ENCODE data around the gene SLC6A7. TPM values are rescaled to one million over a fixed set of nuclear protein-coding genes. Genes with fewer than 3 reads are reported as not detected.

SLC6A7 gene
- total RNA-seq, 1 experiment from 2014 or later = not detected

DNA sequence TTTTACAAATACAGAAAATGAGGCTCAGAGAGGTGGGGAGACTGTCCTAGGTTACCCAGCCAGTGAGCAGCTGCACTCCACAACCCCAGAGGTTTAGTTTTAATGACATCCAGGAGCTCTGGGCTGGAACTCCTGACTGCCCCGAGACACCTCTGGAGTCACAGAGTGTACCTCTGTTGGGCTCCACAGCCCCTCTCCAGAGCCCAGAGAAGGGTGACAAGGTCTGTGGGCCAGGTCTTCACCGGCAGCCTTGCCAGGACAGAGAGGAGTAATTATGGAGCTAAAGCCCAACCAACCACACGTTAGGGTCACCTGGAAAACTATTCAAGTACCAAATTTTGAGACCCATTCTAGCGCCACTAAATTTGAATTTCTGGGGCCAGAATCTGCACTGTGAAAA lies 12.1 kb upstream of the SLC6A7 start:
- Histone ChIP-seq H3K4me3 (no peak overlapping the region), H3K4me1 (replicated peaks; ENCODE audit: insufficient read depth) (no peaks in the 10 kb centered on the region), H3K27ac (no peak overlapping the region), H2AFZ (no peak overlapping the region), H3K79me2 (ENCODE audit: low read depth) (no peaks in the 10 kb centered on the region), H3K9me2 (ENCODE audit: insufficient read depth) (no peaks in the 10 kb centered on the region), H3K4me2 (no peak overlapping the region), H4K20me1 (ENCODE audit: insufficient read depth) (no peaks in the 10 kb centered on the region), H3K27me3 (ENCODE audit: insufficient read depth, low read depth) (no peaks in the 10 kb centered on the region), H3K36me3 (ENCODE audit: low read depth) (no peaks in the 10 kb centered on the region), H3F3A (ENCODE audit: insufficient read depth, low read depth) (no peaks in the 10 kb centered on the region), H3K9me3 (ENCODE audit: insufficient read depth, low read depth) (no peaks in the 10 kb centered on the region)
- TF ChIP-seq EZH2 (IDR thresholded peaks at IDR 0.05; ENCODE audit: low read depth) = no peak
- TF ChIP-seq, protein P1, sequence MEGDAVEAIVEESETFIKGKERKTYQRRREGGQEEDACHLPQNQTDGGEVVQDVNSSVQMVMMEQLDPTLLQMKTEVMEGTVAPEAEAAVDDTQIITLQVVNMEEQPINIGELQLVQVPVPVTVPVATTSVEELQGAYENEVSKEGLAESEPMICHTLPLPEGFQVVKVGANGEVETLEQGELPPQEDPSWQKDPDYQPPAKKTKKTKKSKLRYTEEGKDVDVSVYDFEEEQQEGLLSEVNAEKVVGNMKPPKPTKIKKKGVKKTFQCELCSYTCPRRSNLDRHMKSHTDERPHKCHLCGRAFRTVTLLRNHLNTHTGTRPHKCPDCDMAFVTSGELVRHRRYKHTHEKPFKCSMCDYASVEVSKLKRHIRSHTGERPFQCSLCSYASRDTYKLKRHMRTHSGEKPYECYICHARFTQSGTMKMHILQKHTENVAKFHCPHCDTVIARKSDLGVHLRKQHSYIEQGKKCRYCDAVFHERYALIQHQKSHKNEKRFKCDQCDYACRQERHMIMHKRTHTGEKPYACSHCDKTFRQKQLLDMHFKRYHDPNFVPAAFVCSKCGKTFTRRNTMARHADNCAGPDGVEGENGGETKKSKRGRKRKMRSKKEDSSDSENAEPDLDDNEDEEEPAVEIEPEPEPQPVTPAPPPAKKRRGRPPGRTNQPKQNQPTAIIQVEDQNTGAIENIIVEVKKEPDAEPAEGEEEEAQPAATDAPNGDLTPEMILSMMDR (conservative IDR thresholded peaks at IDR 0.05) = no peak
- POLR2A ChIA-PET (ENCODE audit: unreplicated experiment) = no interaction called here
- no peak for DNase-seq
- intact Hi-C loops (cut with micrococcal nuclease; ENCODE audit: unreplicated experiment) = no loop called here
- CTCF ChIA-PET = no interaction called here
- BruUV-seq (replicated peaks) = no TSS peak

DNA sequence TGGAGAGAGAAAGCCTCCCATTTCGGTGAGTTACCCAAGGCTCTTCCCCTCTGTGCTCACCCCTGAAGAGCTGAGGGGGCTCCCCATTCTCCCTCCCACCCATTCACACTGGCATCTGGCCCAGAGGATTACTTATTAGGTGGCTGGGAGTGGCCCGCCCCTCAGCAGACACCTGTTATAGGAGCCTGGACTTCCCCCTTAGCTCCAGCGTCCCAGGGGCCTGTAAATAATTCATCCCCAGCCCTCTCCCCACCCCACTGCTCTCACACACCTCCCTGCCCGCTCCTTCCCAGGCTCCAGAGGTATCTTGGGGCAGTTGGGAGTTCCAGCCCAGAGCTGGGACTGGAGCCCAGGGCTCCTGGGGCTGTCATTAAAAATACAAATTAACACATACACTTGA lies 11.6 kb upstream of the SLC6A7 start:
- Histone ChIP-seq H4K20me1 (ENCODE audit: insufficient read depth) (no peaks in the 10 kb centered on the region), H3K27me3 (ENCODE audit: insufficient read depth, low read depth) (no peaks in the 10 kb centered on the region), H3K36me3 (ENCODE audit: low read depth) (no peaks in the 10 kb centered on the region), H2AFZ (no peak overlapping the region), H3F3A (ENCODE audit: insufficient read depth, low read depth) (no peaks in the 10 kb centered on the region), H3K4me3 (no peak overlapping the region), H3K9me3 (ENCODE audit: insufficient read depth, low read depth) (no peaks in the 10 kb centered on the region), H3K27ac (no peak overlapping the region), H3K4me1 (replicated peaks; ENCODE audit: insufficient read depth) (no peaks in the 10 kb centered on the region), H3K4me2 (no peak overlapping the region), H3K9me2 (ENCODE audit: insufficient read depth) (no peaks in the 10 kb centered on the region), H3K79me2 (ENCODE audit: low read depth) (no peaks in the 10 kb centered on the region)
- ChIA-PET POLR2A (ENCODE audit: unreplicated experiment) (no interaction called here), CTCF (no interaction called here)
- no peak for DNase-seq
- no TSS peak for BruUV-seq (replicated peaks)
- TF ChIP-seq, protein P1 (conservative IDR thresholded peaks at IDR 0.05) = no peak
- no peak for TF ChIP-seq EZH2 (IDR thresholded peaks at IDR 0.05; ENCODE audit: low read depth)
- intact Hi-C loops (cut with micrococcal nuclease; ENCODE audit: unreplicated experiment) = no loop called here

DNA sequence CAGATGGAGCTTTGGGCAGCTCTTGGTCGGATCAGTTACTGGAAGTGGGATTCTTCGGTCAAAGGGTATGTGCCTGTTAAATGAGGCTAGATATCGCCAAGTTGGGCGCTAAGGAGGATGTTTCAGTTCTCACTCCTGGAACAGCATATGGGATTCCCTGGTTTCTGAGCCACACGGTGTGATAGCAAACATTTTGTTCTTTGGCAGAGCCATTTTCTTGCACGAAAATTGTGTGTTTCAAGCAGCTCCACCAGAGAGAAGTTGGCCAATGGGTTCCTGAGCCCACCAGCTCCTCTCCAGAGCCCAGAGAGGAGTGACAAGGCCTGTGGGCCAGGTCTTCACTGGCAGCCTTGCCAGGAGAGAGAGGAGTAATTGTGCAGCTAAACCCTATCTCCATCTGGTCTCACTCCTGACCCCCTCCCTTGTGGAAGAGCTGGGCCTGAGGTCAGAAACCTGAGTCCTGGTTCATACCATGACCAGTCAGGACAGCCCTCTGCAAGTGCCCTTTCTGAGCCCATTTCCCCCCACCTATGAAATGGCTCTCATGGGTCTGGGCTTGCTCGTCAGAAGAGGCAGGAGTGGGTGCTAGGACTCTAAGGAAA lies 10.7 kb upstream of the SLC6A7 start:
- Histone ChIP-seq H3K9me2 (ENCODE audit: insufficient read depth) (no peaks in the 10 kb centered on the region), H3F3A (ENCODE audit: insufficient read depth, low read depth) (no peaks in the 10 kb centered on the region), H3K4me2 (no peak overlapping the region), H2AFZ (no peak overlapping the region), H3K9me3 (ENCODE audit: insufficient read depth, low read depth) (no peaks in the 10 kb centered on the region), H3K4me3 (no peak overlapping the region), H4K20me1 (ENCODE audit: insufficient read depth) (no peaks in the 10 kb centered on the region), H3K79me2 (ENCODE audit: low read depth) (no peaks in the 10 kb centered on the region), H3K4me1 (replicated peaks; ENCODE audit: insufficient read depth) (no peaks in the 10 kb centered on the region), H3K36me3 (ENCODE audit: low read depth) (no peaks in the 10 kb centered on the region), H3K27me3 (ENCODE audit: insufficient read depth, low read depth) (no peaks in the 10 kb centered on the region), H3K27ac (no peak overlapping the region)
- DNase-seq = no peak
- no peak for TF ChIP-seq EZH2 (IDR thresholded peaks at IDR 0.05; ENCODE audit: low read depth)
- TF ChIP-seq, protein P1 (conservative IDR thresholded peaks at IDR 0.05) = no peak
- intact Hi-C loops (cut with micrococcal nuclease; ENCODE audit: unreplicated experiment) = no loop called here
- no TSS peak for BruUV-seq (replicated peaks)
- POLR2A ChIA-PET (ENCODE audit: unreplicated experiment) = interaction anchor here (0.5 kb wide), 1 partner anchor 9 kb away, joined by 5 read pairs; no protein-coding TSS in a partner anchor
- CTCF ChIA-PET = no interaction called here

Data from PC-9 (cell line).